Fibroblast of lung (primary cell): Measurements from ENCODE around the gene LAMA5.

Experiments used
- CTCF ChIP-seq, 2 donors: IDR thresholded peaks in 1 of 2; conservative IDR thresholded peaks in 1 of 2; 1 replicate in 1 of 2; 2 replicates in 1 of 2; pipeline ENCODE4 v1.5.1; 2011 to 2012; ENCODE audit warnings: low read length in 2 of 2, control low read depth in 1 of 2, inconsistent platforms in 1 of 2, low read depth in 1 of 2, mild to moderate bottlenecking in 1 of 2
- EZH2 ChIP-seq: IDR thresholded peaks from 2 replicates; pipeline ENCODE4 v1.5.1; 2012; ENCODE audit warnings: low read length, control low read depth, mild to moderate bottlenecking; ENCODE audit errors: missing control alignments

- TF ChIP-seq CTCF (conservative IDR thresholded peaks at IDR 0.05 in 1 of 2, IDR thresholded peaks at IDR 0.05 in 1 of 2; ENCODE audit: low read depth in 1 of 2, low read length in 2 of 2) (no peak), EZH2 (no peak)
Measured at GRCh38 chr20:62318400-62319345, 48.4 kb downstream of the LAMA5 start.
